Uterus (tissue), 2 donors: ENCODE data around the gene YTHDF1.

ENCODE experiments used
- POLR2A ChIP-seq, 2 donors: fragments of 450-650 bp; IDR thresholded peaks; one replicate each; pipeline ENCODE4 v1.6.1; 2016; ENCODE audit warnings: antibody characterized with exemption in 2 of 2, mild to moderate bottlenecking in 1 of 2, moderate library complexity in 1 of 2
- TF ChIP-seq, protein P1 (sequence below), 4 experiments: fragments of 200-600 bp in 2 of 4; fragments of 450-650 bp in 2 of 4; sonication (generic) in 2 of 4; IDR thresholded peaks; one replicate each; pipeline ENCODE4 v1.5.1; 2016 to 2019; ENCODE audit warnings: antibody characterized with exemption in 4 of 4, mild to moderate bottlenecking in 2 of 4, moderate library complexity in 1 of 4

DNA sequence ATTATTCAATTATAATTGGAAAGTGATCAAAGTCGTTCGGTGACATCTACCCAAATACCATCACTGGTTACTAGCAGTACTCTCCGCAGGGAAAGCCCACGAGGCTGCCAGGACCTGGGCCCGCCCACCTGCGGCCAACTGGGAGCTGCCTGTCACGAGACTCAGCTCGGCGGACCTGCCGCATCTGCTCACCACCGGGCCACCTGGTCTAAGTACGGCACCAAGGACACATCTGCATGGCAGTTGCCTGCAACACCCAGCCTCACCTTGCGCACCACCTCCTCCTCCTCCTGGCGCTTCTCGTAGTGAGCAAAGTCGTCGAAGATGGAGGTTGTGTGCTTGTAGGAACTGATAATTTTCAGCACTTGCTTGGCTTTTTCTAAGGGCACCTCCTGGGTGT, 13.9 kb downstream of the YTHDF1 start:
- TF ChIP-seq, protein P1, sequence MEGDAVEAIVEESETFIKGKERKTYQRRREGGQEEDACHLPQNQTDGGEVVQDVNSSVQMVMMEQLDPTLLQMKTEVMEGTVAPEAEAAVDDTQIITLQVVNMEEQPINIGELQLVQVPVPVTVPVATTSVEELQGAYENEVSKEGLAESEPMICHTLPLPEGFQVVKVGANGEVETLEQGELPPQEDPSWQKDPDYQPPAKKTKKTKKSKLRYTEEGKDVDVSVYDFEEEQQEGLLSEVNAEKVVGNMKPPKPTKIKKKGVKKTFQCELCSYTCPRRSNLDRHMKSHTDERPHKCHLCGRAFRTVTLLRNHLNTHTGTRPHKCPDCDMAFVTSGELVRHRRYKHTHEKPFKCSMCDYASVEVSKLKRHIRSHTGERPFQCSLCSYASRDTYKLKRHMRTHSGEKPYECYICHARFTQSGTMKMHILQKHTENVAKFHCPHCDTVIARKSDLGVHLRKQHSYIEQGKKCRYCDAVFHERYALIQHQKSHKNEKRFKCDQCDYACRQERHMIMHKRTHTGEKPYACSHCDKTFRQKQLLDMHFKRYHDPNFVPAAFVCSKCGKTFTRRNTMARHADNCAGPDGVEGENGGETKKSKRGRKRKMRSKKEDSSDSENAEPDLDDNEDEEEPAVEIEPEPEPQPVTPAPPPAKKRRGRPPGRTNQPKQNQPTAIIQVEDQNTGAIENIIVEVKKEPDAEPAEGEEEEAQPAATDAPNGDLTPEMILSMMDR (IDR thresholded peaks at IDR 0.05), result no peak
- TF ChIP-seq POLR2A (IDR thresholded peaks at IDR 0.05), result no peak
